Stimulated activated naive B cell treated with anti-CD40 and anti-IgM and Interleukin-4, amounts not matched to agents 10 μg/mL and 1 μg/mL and 100 μg/mL, for 72 hours (primary cell): ENCODE results near the gene COL24A1.
"Not testable (repeated sequence)": the region's sequence is repeated elsewhere in the genome, so short reads cannot be mapped to it uniquely, and the experiment has no call there.

Experiments
- ATAC-seq, 2 donors: fragments of 150-1000 bp; cut with Tn5 transposase; replicated peaks; 2 replicates each; pipeline ENCODE4 v1.10.0; 2021; ENCODE audit warnings: moderate library complexity in 1 of 2
- DNase-seq: peaks from one replicate; pipeline ENCODE4 v3.0.0; 2021
- H3K27ac Mint-ChIP-seq: one replicate; pipeline ENCODE4 v1.8.0; 2022; ENCODE audit warnings: mild to moderate bottlenecking, mixed read lengths
- H3K27me3 Mint-ChIP-seq, 2 donors: one replicate each; pipeline ENCODE4 v1.8.0; 2022; ENCODE audit warnings: mixed read lengths in 2 of 2
- H3K36me3 Mint-ChIP-seq, 2 donors: one replicate each; pipeline ENCODE4 v1.8.0; 2022; ENCODE audit warnings: mixed read lengths in 2 of 2, mild to moderate bottlenecking in 1 of 2
- H3K4me1 Mint-ChIP-seq, 2 donors: one replicate each; pipeline ENCODE4 v1.8.0; 2022; ENCODE audit warnings: mixed read lengths in 2 of 2, mild to moderate bottlenecking in 1 of 2
- H3K4me3 Mint-ChIP-seq, 2 donors: one replicate each; pipeline ENCODE4 v1.8.0; 2022; ENCODE audit warnings: mild to moderate bottlenecking in 2 of 2, mixed read lengths in 2 of 2, moderate library complexity in 1 of 2
- H3K9me3 Mint-ChIP-seq, 2 donors: one replicate each; pipeline ENCODE4 v1.8.0; 2022; ENCODE audit warnings: mixed read lengths in 2 of 2, mild to moderate bottlenecking in 1 of 2

COL24A1 gene

DNA sequence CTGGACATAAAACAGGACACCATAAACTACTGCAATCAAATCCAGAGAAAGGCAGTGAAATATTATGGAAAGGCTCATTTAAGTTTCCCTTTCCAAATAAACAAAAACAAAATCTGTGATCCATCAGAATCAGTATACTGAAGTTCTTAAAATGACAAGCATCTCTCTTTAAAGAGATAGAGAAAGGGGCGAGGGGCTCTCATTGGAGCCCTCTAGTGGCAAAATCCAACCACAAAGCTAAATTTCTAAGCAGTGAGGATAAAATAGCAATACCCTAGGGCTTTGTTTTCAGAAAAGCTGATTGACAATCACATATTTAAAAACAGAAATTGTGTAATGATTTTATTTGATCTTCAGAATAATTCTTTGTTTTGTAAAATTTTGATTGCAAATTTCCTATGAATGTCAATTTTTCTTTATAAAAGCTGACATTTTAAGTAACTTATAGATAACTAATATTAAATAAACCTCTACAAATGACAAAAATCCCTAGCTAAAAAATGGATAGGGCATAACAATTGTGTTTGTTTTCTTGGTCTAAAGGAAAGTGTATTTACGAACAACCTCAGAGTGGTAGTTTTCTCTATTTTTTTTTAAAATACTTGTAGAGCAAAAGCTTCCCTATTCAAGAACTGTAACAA, 138.2 kb downstream of the COL24A1 start:
- no peak overlapping the region for H3K27ac Mint-ChIP-seq
- H3K27me3 Mint-ChIP-seq = no peaks in the 10 kb centered on the region
- no peak overlapping the region for H3K4me3 Mint-ChIP-seq
- ATAC-seq (peak in 1 of 2 donors; percentile 51), DNase-seq (no peak)
- H3K4me1 Mint-ChIP-seq = peaks cover 2 to 22% of the 10 kb centered on the region in 2 donors
- no peaks in the 10 kb centered on the region for H3K9me3 Mint-ChIP-seq
- H3K36me3 Mint-ChIP-seq = no peaks in the 10 kb centered on the region

DNA sequence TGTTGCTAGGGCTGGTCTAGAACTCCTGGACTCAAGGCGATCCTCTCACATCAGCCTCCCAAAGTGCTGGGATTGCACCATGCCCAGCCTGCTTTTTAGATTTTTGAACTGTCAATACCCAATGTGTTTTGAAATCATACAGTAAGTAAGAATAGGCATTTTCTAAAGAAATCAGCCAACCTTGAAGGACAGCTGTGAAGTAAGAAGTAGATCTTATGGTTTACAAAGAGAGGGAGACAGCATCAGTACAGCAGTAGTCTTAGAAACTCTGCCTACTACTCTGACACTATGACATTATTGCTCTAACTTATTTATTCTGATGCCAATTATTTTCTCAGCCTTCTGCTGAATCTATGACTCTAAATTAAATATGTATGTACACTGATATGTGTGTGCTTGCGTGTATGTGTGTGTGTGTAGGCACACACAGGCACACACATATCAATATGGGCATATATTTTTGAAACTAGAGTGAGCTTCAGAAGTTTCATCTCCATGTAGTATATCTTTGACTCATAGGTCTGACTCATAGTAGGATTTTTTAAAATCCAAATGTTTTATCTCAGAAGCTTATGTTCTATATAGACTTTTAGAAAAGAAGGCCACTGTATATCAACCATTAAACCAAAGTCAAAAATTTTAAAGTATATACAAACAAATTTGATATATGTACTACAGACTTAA, 140.4 kb downstream of the COL24A1 start:
- Mint-ChIP-seq H3K27ac (no peak overlapping the region), H3K4me1 (peaks cover 2 to 22% of the 10 kb centered on the region in 2 donors), H3K9me3 (no peaks in the 10 kb centered on the region), H3K36me3 (no peaks in the 10 kb centered on the region), H3K27me3 (no peaks in the 10 kb centered on the region), H3K4me3 (peak overlapping the region in 1 of 2 donors; percentile 47)
- ATAC-seq (peak; percentile 88 to 91), DNase-seq (no peak)

DNA sequence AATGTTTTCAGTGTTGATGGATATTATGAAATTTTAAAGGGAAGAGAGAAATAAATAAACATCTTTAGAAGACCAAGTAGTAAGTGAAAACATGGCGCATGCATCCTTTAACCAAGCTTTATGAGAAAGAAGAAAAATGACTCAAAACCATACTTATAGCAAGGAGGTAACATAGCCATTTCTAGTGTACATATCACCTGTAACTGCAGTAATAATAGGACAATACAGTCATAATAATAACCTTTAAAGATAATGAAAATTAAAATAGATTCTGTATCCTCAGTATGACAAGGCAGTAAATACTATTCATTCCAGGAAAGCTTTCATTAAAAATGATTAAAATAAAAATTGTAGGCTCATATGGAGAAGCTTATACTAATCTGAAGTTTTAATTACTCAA, 141.2 kb downstream of the COL24A1 start:
- H3K4me3 Mint-ChIP-seq = no peak overlapping the region
- no peaks in the 10 kb centered on the region for H3K9me3 Mint-ChIP-seq
- DNase-seq (no peak), ATAC-seq (peak in 1 of 2 donors; percentile 48)
- no peak overlapping the region for H3K27ac Mint-ChIP-seq
- H3K27me3 Mint-ChIP-seq = no peaks in the 10 kb centered on the region
- no peaks in the 10 kb centered on the region for H3K36me3 Mint-ChIP-seq
- peaks cover 2 to 22% of the 10 kb centered on the region in 2 donors for H3K4me1 Mint-ChIP-seq

DNA sequence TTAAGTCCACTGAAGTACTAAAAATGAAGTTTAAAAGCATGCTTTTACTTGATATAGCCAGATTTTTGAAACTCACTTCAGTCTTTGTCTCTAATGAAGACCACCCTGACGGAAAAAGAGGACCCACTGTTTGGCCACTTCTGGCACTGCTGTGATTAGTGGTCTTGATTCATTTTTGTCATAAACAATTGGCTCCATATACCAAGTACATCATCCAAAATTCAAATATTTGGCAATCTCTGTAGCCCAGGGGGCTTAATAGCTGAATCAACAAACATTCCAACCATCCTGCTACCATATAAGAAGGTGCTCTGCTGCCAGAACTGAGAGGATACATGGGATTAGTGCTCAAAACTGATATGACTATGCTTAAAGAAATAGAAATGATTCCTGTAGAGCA, 156.0 kb downstream of the COL24A1 start:
- ATAC-seq = no peak
- Mint-ChIP-seq H3K27ac (no peak overlapping the region), H3K27me3 (no peaks in the 10 kb centered on the region)

DNA sequence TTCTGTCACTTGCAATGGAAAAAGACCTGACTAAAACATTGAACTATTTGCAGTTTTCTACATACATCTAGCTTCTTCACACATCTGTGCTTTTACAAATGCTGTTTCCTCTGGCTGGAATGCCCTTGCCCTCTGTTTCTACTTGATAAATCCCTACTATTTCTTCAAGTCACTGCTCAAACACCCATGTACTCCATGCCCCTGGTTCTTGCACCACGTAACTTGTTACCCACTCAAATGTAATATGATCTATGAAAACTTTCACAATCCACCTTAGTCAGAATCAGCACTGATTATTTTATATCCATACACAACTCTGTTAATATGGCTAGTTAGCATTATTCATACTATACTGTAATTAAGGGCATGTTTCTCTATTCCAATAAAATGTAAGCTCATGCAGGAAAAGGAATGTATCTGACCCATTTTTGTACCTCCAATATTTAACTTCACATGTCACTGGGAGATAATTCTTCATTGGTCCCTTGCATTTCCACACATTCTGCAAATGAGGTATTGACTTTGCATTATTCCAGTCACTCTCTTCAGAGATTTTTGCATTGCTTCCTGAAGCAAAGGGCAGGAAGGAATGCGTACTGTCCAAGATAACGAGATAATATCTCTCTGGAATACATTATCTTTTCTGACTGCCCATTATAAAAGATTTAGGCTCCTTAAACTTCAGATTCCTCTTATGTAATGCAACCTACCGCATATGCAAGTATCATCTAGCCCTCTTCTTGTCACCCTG, 158.3 kb downstream of the COL24A1 start:
- no peak overlapping the region for H3K27ac Mint-ChIP-seq

More for the DNA sequence above, 156.0 kb downstream of the COL24A1 start:
- Mint-ChIP-seq H3K36me3 (peaks cover 0 to 5% of the 10 kb centered on the region in 2 donors), H3K9me3 (peaks cover 6 to 8% of the 10 kb centered on the region in 2 donors), H3K4me1 (peaks cover 2 to 3% of the 10 kb centered on the region in 2 donors), H3K4me3 (no peak overlapping the region)
- DNase-seq = no peak

DNA sequence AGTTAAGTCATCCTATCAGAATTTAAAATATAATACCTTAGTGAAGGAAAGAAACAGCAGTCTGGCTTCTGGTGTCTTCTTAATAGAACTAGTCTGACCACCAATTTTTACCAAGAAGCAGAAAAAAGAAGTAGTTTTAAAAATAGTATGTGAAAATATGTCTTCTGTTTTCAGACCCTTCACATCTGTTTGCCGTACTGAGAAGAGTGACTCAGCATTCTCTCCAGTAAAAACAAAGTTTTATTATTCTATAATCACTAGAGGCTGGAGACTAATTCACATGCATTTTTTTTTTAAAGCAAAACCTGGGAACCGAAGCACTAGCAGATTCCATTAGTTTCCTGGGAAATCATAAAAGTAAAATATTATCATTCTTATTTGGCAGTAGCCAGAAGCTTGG, 163.8 kb downstream of the COL24A1 start:
- no peak for DNase-seq
- no peak overlapping the region for H3K27ac Mint-ChIP-seq
- no peaks in the 10 kb centered on the region for H3K27me3 Mint-ChIP-seq
- no peaks in the 10 kb centered on the region for H3K9me3 Mint-ChIP-seq
- no peak overlapping the region for H3K4me3 Mint-ChIP-seq
- no peaks in the 10 kb centered on the region for H3K36me3 Mint-ChIP-seq
- peaks cover 8 to 22% of the 10 kb centered on the region in 2 donors for H3K4me1 Mint-ChIP-seq
- ATAC-seq = peak in 1 of 2 donors; percentile 70

More for the DNA sequence above, 158.3 kb downstream of the COL24A1 start:
- H3K9me3 Mint-ChIP-seq = peaks cover 0 to 2% of the 10 kb centered on the region in 2 donors
- no peaks in the 10 kb centered on the region for H3K27me3 Mint-ChIP-seq
- ATAC-seq (no peak), DNase-seq (no peak)
- H3K4me1 Mint-ChIP-seq = peaks cover 4 to 9% of the 10 kb centered on the region in 2 donors
- no peak overlapping the region for H3K4me3 Mint-ChIP-seq
- H3K36me3 Mint-ChIP-seq = no peaks in the 10 kb centered on the region

DNA sequence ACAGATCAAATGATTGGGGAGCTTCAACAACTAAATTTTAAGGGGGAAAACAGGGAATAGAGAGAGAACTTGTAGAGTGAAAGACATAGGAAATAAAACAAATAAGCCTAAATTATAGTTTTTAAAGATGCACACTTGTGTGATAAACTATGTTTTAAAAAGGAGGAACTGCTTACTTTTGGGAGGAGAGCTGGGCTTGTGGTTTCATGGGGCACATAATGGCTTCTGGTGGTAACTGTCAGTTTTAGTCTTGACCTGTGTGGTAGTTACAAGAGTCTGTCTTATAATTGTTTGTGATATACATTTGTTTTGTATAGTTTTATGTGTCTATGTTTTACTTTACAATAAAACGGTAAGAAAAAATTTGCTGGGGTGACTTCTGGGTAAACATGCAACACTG, 165.3 kb downstream of the COL24A1 start:
- ATAC-seq = peak in 1 of 2 donors; percentile 48
- peaks cover 8 to 22% of the 10 kb centered on the region in 2 donors for H3K4me1 Mint-ChIP-seq
- H3K4me3 Mint-ChIP-seq = peak overlapping the region in 1 of 2 donors; percentile 15
- H3K36me3 Mint-ChIP-seq = no peaks in the 10 kb centered on the region
- DNase-seq = no peak
- no peak overlapping the region for H3K27ac Mint-ChIP-seq
- H3K9me3 Mint-ChIP-seq = no peaks in the 10 kb centered on the region
- no peaks in the 10 kb centered on the region for H3K27me3 Mint-ChIP-seq

DNA sequence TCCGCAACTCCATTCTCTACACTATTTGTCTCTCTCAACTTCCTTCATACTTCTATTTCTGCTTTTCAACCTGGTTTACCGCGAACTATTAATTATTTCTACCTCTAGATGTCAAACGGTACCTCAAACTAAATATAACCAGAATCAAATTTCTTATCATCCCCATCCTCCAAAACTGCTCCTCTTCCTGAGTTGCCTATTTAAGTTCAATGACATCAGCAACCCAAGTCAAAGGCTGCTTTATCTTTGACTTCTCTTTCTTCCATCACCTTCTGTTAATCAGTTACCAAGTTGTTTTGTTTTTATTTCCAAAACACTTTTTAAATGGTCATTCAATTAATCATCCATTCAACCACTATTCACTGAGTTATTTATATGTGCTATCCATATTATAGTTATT, 171.9 kb downstream of the COL24A1 start:
- DNase-seq (no peak), ATAC-seq (no peak)
- H3K27me3 Mint-ChIP-seq = no peaks in the 10 kb centered on the region
- no peak overlapping the region for H3K27ac Mint-ChIP-seq
- H3K4me1 Mint-ChIP-seq = no peaks in the 10 kb centered on the region
- no peak overlapping the region for H3K4me3 Mint-ChIP-seq
- H3K9me3 Mint-ChIP-seq = peaks cover 0 to 5% of the 10 kb centered on the region in 2 donors
- no peaks in the 10 kb centered on the region for H3K36me3 Mint-ChIP-seq

DNA sequence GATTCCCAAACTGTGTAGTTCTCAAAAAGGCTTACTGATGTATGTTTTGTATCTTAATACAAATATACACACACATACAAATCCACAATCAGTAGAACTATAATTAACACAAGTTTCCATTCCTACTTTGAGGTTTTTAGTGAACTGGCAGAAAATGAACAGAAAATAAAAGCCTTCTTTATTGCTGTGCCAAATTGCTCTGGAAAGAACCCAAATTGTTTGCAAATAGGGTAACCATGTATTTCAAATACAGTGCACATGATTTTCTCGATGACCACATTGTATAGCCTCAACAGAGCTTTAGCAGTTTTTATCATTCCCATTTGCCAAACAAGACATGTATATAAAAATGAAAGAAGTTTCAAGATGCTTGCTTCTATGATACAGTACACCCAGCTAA, 173.3 kb downstream of the COL24A1 start:
- peaks cover 4 to 8% of the 10 kb centered on the region in 2 donors for H3K9me3 Mint-ChIP-seq
- DNase-seq (no peak), ATAC-seq (no peak)
- no peak overlapping the region for H3K27ac Mint-ChIP-seq
- no peak overlapping the region for H3K4me3 Mint-ChIP-seq
- H3K4me1 Mint-ChIP-seq = no peaks in the 10 kb centered on the region
- H3K36me3 Mint-ChIP-seq = no peaks in the 10 kb centered on the region
- H3K27me3 Mint-ChIP-seq = no peaks in the 10 kb centered on the region

DNA sequence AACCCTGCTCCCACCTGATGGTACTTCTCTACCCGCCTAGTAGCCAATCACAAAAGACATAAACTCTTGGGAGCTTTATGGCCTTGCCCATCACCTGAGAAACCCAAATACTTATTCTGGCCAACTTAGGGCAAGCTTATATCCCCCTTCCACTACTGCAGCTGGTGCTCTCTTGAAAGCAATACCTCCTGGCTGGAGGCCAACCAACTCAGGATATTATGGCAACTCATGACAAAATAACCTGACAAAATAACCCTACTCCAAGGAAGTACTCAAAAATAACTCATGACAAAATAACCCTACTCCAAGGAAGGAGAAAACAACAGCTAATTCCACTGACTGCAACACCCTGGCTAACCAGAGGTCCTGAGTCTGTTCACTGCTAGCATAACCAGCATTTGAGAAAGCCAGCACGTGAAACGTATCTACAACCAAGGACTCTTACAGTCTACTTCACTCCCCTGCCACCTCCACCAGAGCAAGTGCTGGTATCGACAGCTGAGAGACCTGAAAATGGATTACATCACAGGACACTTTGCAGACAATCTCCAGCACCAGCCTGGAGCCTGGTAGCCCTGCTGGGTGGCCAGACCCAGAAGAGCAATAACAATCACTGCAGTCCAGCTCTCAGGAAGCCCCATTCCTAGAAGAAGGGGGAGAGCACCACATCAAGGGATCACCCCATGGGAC, 179.9 kb downstream of the COL24A1 start:
- H3K9me3 Mint-ChIP-seq = peaks cover 15 to 18% of the 10 kb centered on the region in 2 donors
- no peaks in the 10 kb centered on the region for H3K4me1 Mint-ChIP-seq
- H3K27ac Mint-ChIP-seq = no peak overlapping the region
- H3K27me3 Mint-ChIP-seq = no peaks in the 10 kb centered on the region
- no peak for ATAC-seq
- H3K4me3 Mint-ChIP-seq = no peak overlapping the region
- peaks cover 0 to 4% of the 10 kb centered on the region in 2 donors for H3K36me3 Mint-ChIP-seq
- DNase-seq = no peak

DNA sequence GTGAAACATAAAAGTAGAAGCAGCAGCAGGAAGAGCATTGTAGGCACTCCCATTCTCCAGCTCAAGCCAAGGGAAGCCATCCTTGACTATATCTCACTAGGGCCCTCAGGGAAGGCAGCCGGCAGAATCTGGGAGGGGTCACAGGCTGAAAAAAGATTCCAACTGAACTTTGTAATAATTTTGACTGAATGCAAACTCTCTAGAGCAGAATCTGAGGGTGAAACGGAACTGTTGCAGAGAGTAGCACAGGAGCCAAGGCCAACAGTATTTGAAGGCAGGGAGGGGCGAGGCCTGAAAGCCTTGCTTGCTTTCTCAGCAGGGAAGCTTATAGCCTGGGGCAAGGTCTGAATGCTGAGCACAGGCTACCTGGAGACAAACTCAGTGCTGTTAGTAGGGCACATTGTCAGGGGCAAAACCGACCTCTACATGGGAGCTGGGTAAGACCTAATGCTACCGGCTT, 180.6 kb downstream of the COL24A1 start:
- DNase-seq = no peak
- H3K36me3 Mint-ChIP-seq = peaks cover 0 to 4% of the 10 kb centered on the region in 2 donors
- no peaks in the 10 kb centered on the region for H3K4me1 Mint-ChIP-seq
- no peak overlapping the region for H3K4me3 Mint-ChIP-seq
- ATAC-seq = no peak
- H3K27me3 Mint-ChIP-seq = no peaks in the 10 kb centered on the region
- peaks cover 15 to 16% of the 10 kb centered on the region in 2 donors for H3K9me3 Mint-ChIP-seq
- no peak overlapping the region for H3K27ac Mint-ChIP-seq

DNA sequence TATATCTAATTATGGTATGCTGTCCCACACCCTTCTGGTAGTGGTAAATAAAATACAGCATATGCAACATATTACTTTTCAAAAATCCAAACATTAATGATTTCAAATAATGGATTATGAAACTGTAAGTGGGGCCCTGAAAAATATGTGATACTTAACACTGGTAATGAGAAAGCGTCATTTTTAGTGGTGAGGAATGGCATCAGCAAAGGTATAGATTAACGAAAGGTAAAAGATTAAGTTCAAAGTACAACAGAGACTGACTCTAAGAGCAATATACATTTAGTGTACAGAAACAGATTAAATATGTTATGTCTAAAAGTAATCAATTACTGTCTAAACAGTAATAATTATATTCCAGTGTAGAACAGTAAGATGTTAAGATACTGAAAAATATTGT, 194.1 kb downstream of the COL24A1 start:
- ATAC-seq (no peak), DNase-seq (no peak)
- Mint-ChIP-seq H3K4me3 (no peak overlapping the region), H3K9me3 (peaks cover 0 to 3% of the 10 kb centered on the region in 2 donors), H3K4me1 (no peaks in the 10 kb centered on the region), H3K27ac (no peak overlapping the region), H3K27me3 (no peaks in the 10 kb centered on the region), H3K36me3 (no peaks in the 10 kb centered on the region)

DNA sequence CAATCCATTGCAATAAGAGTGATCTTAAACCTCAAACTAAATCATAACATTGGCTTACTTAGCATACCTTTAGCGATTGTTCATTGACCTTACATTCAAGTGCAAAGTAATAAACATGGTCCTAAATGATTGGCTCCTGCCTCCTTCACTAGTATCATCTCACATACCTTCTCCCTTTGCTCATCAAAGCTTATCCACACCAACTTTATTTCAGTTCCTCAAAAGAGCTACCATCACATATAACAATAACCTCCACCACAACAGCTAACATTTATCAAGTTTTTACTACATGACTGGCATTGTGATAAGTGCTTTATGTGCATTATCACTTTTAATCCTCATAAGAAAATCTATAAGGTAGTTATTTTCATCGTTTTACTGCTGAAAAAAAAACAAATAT, 198.8 kb downstream of the COL24A1 start:
- no peak for DNase-seq
- H3K36me3 Mint-ChIP-seq = no peaks in the 10 kb centered on the region
- peaks cover 3 to 4% of the 10 kb centered on the region in 2 donors for H3K9me3 Mint-ChIP-seq
- peak; percentile 65 to 72 for ATAC-seq
- H3K4me3 Mint-ChIP-seq = no peak overlapping the region
- H3K4me1 Mint-ChIP-seq = no peaks in the 10 kb centered on the region
- no peak overlapping the region for H3K27ac Mint-ChIP-seq
- H3K27me3 Mint-ChIP-seq = no peaks in the 10 kb centered on the region

DNA sequence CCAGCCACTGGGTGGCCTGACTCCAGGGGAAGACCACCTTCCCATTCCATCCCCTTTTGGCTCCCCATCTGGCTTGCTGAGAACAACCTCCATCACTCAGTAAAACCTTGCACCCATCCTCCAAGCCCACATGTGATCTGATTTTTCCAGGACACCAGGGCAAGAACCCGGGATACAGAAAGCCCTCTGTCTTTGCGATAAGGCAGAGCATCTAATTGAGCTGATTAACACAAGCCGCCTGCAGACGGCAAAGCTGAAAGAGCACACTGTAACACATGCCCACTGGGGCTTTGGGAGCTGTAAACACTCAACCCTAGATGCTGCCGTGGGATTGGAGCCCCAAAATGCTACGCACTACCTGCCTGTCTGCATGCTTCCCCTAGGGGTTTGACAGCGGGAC, 201.4 kb downstream of the COL24A1 start:
- DNase-seq, H3K4me3 Mint-ChIP-seq, H3K9me3 Mint-ChIP-seq, H3K36me3 Mint-ChIP-seq, H3K4me1 Mint-ChIP-seq, H3K27me3 Mint-ChIP-seq, H3K27ac Mint-ChIP-seq, ATAC-seq: not testable (repeated sequence)
